HG03457 (cell line): ENCODE data around the gene MACC1.
A peak's percentile ranks its signal among the peaks of the same experiment; 100 is the strongest.
"Not testable (repeated sequence)": the region's sequence is repeated elsewhere in the genome, so short reads cannot be mapped to it uniquely, and the experiment has no call there.

ENCODE experiments used
- ATAC-seq: cut with Tn5 transposase; IDR thresholded peaks from one replicate; pipeline ENCODE4 v1.9.1; 2021; ENCODE audit warnings: moderate number of reproducible peaks; ENCODE audit not compliant: unreplicated experiment

Gene MACC1

DNA sequence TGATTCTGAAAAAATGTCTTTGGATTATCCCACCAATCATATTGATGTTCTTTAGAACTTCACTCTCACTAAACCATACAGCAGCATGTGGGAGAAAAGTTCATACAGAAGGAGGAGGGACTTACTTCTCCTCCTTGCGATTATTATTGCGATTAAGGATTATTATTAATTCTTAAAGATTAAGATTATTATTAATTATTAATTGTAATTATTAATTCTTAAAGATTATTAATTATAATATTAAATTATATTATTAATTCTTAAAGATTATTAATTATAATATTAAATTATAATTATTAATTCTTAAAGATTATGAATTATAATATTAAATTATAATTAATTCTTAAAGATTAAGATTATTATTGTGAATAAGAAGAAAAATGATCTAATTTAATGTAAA is 80.5 kb downstream of the MACC1 start:
- no peak for ATAC-seq

DNA sequence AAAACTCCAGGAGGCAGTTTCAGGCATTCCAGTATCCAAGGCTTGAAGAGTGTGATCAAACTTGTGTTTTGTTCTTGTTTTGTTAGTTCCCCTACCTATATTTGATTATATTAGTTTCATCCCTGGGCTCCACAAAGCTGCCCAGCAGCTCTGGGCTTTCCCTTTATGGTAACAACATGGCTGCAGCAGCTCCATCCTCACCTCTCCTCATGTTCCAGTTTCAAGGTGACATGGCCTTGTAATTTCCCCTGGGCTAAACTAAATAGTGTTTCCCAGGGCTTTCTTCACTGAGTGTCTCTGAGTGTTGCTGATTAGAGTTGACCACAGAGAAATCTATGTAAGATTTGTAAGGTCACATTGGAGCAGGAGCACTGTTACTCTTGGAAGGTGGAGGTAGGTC is 83.4 kb downstream of the MACC1 start:
- no peak for ATAC-seq

DNA sequence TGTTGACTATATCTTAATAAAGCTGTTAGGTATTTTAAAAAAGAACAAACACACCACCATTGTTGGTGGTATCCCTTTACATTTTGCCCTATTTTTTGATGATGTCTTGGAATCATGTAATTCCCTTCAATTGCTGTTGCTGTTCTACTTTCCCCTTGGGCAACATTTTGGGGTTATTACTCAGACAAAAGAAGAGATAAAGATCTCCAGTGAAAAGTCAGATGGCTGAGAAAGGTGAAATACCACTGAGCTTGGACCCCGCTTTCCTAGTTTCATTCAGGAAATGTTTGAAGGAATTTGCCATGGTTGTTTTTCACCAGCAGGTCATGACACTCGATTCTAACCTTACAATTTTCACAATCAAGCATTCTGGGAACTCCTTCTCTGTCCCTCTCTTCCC is 84.6 kb downstream of the MACC1 start:
- no peak for ATAC-seq

DNA sequence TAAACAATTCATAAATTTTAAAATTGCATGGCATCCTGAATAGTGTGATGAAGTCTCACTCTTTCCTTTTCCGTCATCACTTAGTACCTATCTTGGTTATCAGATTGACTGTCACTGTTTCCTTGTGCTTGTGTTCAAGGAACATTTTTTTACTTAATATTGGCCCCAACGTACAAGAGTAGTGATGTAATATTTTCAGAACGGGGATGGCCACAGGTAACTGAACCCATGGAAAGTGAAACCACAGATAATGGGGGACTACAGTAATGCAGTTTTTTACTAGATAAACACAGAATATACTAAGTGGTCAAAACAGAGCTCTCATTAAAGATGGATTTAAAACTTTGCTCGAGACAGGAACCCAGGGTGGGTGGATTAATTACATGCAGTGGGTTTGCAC is 85.4 kb downstream of the MACC1 start:
- no peak for ATAC-seq

DNA sequence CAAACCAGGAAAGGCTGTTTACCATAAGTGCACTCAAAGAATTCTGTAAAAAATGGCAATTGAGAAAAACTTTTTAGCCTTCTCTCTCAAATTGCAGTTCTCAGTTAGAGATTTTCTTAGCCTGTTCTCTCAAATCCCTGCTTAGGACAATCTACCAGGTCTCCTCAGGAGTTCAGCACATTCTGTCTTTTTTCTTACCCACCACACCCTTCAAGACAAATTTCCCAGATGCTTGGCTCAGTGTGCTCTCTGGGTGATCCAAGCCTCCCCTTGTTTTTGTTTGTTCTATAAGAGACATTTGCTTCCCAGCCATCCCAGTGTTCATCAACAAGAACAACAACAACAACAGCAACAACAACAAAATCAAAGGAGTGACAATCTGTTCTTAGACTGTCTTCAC is 87.3 kb downstream of the MACC1 start:
- ATAC-seq = no peak

DNA sequence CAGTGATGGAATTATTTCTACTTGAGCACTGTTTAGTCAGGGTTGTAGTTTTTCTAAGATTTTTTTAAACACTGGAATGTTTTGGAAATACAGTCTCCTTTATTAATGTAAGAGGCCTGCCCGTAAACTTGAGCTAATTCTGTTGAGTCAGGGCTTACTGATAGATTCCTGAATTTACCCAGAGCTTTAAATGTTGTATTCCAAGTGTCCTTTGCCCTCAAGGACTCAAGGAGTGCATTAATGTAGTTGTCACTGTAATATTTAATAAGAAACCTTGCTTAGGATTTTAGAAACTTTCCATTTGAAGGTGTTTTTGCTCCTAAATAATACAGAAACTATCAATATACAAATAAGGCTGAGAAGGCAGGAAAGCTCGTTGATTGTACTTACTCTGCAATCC is 89.2 kb downstream of the MACC1 start:
- ATAC-seq = no peak

DNA sequence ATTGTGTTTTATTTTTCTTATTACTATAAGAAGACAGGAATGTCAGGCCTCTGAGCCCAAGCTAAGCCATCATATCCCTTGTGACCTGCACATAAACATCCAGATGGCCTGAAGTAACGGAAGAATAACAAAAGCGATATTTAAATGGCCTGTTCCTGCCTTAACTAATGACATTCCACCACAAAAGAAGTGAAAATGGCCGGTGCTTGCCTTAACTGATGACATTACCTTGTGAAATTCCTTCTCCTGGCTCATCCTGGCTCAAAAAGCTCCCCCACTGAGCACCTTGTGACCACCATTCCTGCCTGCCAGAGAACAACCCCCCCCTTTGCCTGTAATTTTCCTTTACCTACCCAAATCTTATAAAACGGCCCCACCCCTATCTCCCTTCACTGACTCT is 91.1 kb downstream of the MACC1 start:
- ATAC-seq = not testable (repeated sequence)

DNA sequence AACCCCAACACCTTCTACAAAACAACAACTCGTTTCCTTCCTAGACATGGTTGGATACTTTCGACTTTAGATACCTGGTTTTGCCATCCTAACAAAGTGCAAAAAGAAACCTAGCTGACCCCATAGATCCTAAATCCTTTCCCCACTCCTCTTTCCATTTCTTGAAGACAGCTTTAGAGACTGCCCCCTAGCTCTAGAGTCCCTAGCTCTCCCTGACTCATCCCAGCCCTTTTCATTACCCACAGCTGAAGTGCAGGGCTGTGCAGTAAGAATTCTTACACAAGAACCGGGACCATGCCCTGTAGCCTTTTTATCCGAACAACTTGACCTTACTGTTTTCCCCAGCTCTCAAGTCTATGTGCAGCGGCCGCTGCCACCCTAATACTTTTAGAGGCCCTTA is 93.1 kb downstream of the MACC1 start:
- ATAC-seq = not testable (repeated sequence)

DNA sequence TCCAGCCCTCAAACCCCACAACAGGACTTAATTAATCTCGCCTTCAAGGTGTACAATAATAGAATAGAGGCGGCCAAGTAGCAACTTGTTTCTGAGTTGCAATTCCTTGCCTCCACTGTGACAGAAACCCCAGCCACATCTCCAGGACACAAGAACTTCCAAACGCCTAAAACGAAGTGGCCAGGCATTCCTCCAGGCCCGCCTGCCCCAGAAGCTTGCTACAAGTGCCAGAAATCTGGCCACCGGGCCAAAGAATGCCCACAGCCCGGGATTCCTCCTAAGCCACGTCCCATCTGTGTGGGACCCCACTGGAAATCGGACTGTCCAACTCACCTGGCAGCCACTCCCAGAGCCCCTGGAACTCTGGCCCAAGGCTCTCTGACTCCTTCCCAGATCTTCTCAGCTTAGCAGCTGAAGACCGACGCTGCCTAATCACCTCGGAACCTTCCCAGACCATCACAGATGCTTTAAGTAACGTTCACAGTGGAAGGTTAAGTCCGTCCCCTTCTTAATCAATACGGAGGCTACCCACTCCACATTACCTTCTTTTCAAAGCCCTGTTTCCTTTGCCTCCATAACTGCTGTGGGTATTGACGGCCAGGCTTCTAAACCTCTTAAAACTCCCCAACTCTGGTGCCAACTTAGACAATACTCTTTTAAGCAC is 94.4 kb downstream of the MACC1 start:
- ATAC-seq = not testable (repeated sequence)

DNA sequence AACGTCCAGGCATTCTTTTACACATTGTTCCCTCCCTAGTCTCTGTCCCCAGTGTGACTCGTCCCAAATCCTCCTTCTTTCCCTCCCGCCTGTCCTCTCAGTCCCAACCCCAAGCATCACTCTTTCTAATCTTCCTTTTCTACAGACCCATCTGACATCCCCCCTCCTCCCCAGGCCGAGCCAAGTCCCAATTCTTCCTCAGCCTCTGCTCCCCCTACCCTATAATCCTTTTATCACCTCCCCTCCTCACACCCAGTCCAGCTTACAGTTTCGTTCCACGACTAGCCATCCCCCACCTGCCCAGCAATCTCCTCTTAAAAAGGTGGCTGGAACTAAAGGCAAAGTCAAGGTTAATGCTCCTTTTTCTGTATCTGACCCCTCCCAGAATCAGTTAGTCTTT is 95.1 kb downstream of the MACC1 start:
- ATAC-seq = no peak

DNA sequence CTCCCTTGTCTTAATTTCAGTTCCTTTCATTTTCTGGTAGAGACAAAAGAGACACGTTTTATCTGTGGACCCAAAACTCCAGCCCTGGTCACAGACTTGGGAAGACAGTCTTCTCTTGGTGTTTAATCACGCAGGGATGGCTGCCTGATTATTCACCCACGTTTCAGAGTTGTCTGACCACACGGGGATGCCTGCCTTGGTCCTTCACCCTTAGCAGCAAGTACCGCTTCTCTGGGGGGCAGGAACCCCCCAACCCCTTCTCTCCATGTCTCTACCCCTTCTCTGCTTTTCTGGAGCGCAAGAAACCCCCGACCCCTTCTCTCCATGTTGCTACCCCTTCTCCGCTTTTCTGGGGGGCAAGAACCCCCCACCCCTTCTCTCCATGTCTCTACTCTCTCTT is 95.8 kb downstream of the MACC1 start:
- no peak for ATAC-seq

DNA sequence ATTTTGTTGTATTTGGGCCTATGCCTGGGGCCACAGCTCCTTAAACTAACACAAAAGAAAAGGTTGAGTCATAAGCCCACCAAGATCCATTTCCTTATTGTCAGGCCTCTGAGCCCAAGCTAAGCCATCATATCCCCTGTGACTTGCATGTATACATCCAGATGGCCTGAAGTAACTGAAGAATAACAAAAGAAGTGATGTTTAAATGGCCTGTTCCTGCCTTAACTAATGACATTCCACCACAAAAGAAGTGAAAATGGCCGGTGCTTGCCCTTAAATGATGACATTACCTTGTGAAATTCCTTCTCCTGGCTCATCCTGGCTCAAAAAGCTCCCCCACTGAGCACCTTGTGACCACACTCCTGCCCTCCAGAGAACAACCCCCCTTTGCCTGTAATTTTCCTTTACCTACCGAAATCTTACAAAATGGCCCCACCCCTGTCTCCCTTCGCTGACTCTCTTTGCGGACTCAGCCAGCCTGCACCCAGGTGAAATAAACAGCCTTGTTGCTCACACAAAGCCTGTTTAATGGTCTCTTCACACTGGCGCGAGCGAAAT is 96.5 kb downstream of the MACC1 start:
- ATAC-seq = not testable (repeated sequence)

DNA sequence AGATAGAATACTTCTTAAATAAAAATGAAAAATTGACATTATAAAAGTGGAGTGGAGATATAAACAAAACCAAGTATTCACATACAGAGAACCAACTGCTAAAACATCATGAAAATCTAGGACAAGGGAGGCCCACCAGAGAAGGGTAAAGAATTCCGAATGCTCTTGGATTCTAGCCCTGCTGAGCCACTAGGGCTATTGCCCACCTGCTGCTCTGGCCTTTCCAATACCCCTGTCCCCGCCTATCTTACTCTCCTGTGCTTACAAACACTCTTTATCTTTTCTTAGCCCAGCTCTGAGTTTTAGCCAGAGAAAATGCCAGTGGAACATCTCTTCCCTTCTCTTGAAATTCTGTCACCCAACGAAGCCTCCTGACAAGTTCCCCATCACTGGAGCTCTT is 100.3 kb downstream of the MACC1 start:
- no peak for ATAC-seq

DNA sequence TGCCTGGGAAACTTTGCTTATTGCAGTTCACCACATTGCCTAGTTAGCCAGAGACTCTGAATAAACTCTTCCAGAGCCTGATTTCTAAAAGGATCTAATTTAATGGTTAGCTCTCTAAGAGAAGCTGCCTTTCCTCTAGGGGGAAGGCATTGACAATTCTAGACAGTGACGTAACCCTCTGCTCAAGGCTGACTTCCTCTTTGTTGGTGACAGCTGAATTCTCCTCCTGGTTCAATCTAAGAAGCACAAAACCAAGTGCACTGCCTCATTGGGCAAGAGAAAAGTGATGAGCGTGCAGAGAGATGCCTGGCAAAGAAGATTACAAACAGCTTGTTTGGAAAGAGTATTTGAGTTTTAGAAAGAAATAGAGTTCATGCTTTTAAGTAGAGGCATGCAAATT is 102.7 kb downstream of the MACC1 start:
- ATAC-seq = peak; percentile 75

DNA sequence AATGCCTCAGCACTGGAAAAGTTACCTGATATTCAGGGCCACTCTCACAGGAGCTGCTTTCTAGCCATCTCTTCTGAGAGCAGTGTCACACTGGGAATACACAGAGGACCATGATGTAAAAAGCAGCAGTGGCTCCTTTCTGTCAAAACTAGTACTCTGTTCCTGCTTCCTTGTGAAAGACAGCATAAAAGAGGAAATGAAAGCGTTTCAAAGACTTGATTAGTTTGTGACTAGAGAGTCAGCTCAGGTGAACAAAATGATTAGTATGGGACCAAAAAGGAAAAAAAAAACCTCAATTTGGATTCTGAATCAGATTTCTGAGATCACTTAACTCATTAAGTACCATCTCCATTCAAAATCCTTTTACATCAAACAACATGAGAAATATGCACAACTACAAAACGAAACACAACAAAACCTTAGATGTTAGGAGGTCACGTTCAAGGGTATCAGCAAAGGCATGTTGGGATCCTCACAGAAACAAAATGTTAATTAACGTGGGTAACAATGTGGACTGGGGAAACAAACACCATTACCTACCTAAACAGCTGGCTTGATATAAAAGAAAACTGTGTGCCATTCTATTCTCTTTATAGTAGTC is 103.7 kb downstream of the MACC1 start:
- peak; percentile 66 for ATAC-seq

DNA sequence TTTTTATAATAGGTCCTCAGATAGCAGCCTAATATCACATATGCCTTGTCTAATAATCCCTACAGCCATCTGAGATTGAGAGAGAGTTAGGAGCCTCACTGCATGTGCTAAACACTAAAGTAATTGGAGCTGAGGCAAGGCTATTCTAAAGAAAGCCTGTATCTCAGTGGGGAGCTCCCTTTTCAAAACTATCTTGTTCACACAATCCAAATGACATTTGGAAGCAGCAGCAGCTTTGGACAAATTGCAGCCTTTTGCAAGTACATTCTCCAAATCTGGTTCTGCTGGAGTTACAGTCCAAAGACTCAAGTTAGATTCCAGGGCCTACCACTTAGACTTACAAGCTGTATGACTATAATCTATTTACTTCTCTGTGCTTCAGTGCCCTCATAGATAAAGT is 104.5 kb downstream of the MACC1 start:
- no peak for ATAC-seq

DNA sequence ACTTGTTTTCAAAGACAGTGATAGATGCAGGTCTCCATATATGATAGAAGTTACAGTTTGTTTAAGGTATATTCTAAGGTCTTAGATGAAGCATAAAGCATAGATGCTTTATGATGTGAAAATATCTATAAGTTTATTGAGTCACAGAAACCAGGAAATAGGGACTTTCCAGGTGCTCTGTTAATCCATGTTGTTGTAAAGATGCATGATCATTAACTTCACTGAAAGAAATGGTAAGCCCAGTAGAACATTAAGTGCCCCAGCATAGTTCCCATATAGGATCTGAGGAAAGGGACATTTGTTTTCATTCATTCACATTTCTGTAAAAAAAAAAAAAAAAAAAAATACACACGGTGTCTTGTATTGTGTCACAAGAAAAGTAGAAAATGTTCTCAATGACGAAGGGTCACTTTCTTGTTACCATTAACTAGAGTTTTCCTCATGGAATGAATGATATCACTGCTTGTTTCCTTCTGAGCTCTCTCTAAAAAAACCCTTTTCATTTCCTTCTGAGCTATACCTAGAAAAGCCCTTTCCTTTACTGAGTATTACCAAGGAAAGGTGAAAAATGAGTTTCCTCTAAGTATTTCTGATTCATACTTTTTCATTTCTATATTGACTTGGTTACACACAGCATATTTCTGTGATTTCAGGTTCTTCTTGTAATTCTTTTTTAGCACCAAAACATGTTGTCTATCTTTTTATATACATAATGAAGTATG is 105.2 kb downstream of the MACC1 start:
- ATAC-seq = no peak

DNA sequence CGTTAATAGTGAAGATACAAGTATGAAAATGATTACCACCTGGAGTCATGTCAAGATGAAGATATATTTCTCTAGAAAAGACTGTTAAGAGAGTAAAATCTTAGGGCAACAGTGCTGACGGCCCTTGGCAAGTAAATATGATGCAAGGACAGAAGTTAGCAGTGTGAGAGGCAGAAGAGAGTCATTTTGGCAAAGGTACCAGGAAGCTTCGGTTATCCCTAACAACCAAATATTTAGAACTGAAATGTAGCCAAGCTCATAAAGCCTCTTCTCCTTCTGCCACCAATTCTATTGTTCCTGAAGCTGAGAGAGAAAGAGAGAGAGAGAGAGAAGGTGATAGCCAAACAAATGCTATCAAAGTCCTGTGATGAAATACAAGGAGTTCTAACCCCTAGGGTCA is 109.6 kb downstream of the MACC1 start:
- no peak for ATAC-seq

DNA sequence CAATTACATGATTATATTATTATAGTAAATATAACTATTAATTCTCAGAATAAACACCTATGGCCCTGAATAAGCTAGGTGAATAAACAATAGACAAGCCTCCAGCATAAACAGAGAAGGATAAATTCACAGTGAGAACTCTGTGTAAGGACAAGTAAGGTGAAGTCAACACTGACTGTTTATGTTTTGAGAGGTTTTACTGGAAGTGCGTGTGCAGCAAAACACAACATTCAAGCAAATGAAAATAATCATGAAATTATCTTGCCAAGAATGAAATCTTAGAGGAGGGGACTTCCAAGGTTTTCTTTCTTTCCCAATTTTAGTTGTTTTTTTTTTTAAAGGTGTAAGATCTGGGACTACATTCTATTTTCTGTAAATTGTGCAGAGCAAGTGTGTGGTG is 112.5 kb downstream of the MACC1 start:
- ATAC-seq = no peak

DNA sequence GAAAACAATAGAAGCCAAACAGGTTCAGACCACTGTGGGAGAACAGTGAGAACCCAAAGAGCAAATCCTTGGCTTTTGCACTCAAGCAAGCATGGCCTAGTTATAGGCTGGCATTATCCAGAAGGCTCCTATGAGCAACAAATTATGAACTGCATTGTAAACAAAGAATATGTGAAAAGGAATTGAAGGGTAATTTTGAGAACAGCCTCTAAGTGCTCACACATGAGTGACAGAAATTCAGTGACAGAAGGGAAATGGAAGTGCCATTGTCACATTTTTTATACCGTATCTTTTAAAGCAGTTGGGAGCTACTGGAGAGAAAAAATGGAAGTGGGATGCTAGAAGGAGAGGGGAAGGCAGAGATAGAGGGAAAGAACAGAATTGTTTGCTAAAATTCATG is 114.2 kb downstream of the MACC1 start:
- ATAC-seq = no peak

DNA sequence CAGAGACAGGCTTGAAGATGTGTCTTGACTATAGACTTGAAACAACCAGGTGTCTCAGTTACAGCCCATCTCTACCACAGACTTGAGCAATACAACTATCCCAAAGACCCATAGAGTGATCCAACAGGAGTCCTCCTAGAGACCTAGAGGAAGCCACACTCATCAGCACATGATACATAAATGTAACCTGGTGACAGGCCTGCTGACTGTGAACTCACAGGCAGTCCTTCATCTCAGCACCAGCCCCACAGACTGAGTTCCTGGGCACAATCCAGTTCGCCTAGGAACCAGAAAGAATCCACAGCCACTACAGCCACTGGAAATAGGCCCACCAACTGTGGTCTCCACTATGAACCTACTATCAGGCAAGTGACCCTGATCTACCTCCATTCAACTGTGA is 121.3 kb downstream of the MACC1 start:
- ATAC-seq = no peak

DNA sequence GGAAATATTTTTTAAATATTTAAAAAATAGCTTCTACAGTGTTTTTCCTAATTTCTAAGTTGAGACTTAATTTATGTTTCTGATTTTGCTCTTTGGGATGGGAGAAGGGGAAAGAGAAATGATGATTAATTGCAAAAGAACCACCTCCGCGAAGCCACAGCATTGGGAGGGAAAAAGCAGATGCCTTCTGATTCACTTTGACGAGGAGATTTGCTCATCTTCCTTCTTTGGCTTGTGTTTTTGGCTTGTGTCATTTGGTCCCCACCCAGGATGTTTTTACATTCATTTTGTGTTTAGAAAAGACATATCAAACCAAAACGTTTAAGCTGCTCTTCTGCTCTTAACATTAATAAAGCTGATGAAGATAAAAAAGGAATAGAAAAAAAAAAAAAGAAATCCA is 121.7 kb downstream of the MACC1 start:
- ATAC-seq = no peak
